GM10847 (cell line): Measurements from ENCODE around the gene BRINP3.

Experiments used
- POLR2A ChIP-seq: IDR thresholded peaks from 2 replicates; pipeline ENCODE4 v1.6.1; 2011; ENCODE audit not compliant: insufficient read length; ENCODE audit errors: extremely low read depth

Gene BRINP3

DNA sequence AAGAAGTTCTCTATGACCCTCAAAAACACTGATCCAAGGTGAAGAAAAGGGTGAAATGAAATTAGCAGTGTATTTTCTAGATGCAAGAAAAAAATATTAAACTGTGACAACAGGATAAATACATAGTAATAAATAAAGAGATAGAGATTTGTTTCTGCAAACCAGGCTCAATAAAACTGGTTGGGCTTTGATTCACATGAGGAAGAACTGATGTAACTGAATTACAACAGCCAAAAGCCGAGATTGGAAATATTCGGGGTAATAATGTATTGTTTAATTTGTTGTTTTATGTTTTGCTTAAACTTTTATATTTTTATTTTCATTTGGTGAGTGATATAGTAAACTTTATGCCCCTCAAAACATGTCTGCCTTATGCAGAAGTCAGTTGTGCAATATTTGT is 285.0 kb downstream of the BRINP3 start:
- TF ChIP-seq POLR2A = no peak

GRCh38 chr1:190183588-190183987 is 294.1 kb downstream of the BRINP3 start:
- no peak for TF ChIP-seq POLR2A

DNA sequence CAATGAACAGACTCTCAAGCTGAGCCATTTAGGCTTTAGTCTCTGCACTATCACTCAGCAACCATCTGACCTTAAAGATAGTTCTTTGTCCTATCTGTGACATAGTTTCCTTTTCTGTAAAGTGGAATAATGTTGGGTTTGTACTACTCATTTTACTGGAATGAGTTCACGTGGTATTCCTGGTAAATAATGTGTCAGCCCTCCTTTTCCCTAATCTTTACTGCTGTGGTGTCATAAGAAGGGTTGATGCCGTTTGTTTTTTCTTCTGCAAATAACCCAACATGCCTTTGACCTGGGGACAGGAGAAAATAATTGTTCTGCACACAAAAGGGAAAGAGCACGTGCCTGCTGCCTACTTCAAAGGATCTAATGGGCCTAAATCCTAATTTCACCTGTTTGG is 297.8 kb downstream of the BRINP3 start:
- TF ChIP-seq POLR2A = no peak

DNA sequence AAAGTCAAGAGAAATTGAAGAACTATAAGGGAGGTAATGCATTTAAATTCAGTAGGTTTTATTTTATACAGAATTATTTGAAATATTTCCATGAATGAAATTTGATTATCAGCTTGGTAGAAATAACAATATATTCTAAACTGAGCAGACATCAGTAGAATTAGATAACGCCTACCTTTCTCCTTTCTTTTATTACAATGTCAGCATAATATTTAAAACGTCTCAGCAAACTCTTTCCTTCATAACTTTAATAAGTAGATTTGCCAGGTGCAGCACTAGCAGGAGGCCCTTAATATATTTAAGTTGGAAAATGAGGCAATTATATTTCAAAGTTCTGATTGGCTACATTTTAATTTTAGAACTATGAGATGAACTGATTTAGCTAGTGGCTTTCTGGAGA is 298.8 kb downstream of the BRINP3 start:
- no peak for TF ChIP-seq POLR2A

DNA sequence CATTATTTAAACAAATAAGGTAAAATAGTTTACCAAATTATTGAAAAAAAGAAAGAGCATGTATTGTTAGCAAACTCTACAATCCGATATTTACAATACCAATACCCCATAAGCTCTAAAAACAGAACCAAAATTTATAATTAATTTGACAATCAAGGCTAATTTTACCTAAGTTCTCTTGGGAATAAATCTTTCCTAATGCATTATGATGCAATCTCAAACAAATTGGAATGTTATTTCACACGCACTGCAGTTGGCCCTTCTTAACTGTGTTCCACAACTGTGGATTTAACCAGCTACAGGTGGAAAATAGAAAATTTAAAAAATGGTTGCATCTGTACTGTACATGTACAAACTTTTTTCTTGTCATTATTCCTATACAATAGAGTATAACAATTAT is 300.1 kb downstream of the BRINP3 start:
- TF ChIP-seq POLR2A = no peak

- TF ChIP-seq POLR2A = no peak
These were observed 300.9 kb downstream of the BRINP3 start for GRCh38 chr1:190176776-190177175.

GRCh38 chr1:190175320-190175719 is 302.3 kb downstream of the BRINP3 start:
- no peak for TF ChIP-seq POLR2A

DNA sequence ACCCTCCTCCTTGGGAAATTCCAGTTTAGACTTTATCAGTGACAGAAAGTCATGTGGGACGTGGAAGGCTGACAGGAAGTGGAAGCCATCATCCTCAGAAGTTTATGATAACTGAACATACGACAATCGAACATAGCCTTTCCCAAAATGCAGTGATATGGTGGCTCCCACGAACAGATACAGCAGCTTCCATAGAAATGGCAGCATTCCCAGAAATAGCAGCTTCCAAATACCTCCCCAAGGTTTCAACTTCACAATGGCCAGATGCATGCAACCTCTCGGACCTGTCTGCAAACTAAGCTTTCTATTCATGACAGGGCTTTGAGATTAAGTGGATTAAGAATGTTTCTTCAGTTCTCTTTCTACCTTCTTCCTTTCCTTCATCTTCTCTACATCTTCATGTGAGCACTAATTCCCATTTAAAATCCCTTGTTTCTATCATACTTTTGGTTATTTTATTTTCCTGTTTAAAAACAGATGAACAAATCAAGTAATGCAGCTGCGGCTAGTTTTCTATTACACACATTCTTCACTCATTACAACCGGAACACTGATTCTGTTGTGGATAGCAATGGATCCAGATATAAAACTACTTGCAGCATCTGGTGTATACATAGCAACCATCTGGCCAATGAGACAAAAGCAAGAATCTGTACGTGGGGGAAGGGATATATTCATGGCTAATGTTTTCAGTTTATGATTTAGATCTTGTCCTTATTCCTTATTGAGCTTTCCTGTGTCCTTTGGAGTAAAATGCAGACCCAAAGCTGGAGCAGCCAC is 304.8 kb downstream of the BRINP3 start:
- no peak for TF ChIP-seq POLR2A

DNA sequence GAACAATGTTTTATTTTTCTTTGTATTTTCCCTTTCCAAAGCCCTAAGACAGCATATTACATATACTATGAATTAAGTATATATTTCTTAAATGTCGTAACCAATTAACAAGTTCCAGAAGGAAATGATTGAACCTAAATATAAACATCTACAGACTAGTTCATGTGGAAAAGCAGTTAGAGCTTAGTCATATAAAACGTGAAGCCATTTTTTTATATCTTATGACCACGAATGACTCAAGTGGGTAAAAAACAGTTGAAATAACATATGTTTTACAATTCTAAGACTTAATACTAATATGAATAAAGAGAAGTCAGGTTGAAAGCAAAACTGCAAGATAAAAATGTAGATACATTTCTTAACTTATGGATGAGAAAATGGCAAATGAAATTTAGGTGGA is 307.3 kb downstream of the BRINP3 start:
- TF ChIP-seq POLR2A = no peak

DNA sequence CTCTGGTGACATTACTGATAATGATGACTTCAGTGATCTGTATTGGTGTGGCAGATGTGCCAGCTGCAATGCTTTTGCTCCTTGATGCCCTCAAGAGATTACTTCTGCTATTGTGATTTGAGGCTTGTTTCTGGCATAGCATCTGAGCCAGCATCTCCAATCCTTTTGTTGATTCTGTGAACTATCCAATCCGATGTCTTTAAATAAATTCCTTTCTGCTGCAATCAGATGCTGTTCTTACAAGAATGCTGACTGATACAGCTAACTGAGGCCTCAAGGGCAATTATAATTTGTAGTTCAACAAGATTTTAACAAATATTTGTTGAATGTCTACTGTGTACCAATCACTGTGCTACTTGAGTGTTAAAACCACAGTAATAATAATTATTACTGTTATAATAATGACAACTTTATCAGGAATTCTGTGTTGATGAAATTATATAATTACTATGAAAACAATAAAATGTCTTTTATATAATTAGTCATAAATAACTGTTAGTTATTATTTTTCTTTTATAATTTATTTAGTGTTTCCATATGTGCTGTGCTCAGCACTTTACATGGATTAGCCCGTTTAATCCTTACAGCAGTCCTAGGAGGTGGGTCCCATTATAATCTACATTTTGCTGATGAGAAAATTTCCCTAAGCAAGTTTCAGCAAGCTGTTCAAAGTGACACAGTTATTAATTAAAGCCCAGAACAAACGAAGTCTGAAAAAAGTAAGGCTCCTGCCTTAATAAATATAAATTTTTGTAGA is 308.2 kb downstream of the BRINP3 start:
- no peak for TF ChIP-seq POLR2A

GRCh38 chr1:190168893-190169280 is 308.8 kb downstream of the BRINP3 start:
- no peak for TF ChIP-seq POLR2A

- no peak for TF ChIP-seq POLR2A
These were observed 309.4 kb downstream of the BRINP3 start for GRCh38 chr1:190168116-190168892.

- no peak for TF ChIP-seq POLR2A
These were observed 318.5 kb downstream of the BRINP3 start for GRCh38 chr1:190159146-190159545.

- TF ChIP-seq POLR2A = no peak
These were observed 322.9 kb downstream of the BRINP3 start for GRCh38 chr1:190154744-190155143.

- no peak for TF ChIP-seq POLR2A
These were observed 330.0 kb downstream of the BRINP3 start for GRCh38 chr1:190147616-190148015.

DNA sequence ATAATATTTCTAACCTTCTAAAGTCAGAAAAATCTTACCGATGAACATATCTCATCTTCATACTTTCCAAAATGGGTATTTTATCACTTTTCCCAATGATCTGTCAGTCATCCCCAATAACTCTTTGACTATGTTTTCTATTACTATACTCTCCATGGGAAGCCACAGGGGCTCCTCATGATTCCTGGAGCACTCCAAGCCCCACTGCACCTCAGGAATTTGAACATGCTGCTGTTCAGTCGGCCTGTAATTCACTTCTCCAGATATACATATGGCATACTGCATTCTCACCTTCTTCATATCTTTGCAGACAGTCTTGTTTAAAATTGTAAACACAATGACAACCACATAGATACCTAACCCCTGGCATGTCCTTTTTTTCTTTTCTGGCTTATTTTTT is 333.0 kb downstream of the BRINP3 start:
- TF ChIP-seq POLR2A = no peak
